RWPE2 (cell line): Measurements from ENCODE around the gene UNC5A.

Source experiments
- ATAC-seq: fragments of 200-7000 bp; cut with Tn5 transposase; 3 replicates; pipeline ENCODE4 v1.9.1; 2021; ENCODE audit warnings: low read depth
- DNase-seq: peaks from one replicate; pipeline ENCODE4 v3.0.0-alpha.2; 2020; ENCODE audit warnings: low spot score
- H3K27ac ChIP-seq: fragments of 450-650 bp; 2 replicates; pipeline ENCODE4 v1.5.1; 2017; ENCODE audit warnings: mild to moderate bottlenecking; ENCODE audit not compliant: poor library complexity, severe bottlenecking
- H3K27me3 ChIP-seq: fragments of 250-450 bp; sonication (Bioruptor Pico); 2 replicates; pipeline ENCODE4 v1.5.1; 2021; ENCODE audit warnings: mild to moderate bottlenecking, moderate library complexity; ENCODE audit not compliant: insufficient read depth, poor library complexity, severe bottlenecking
- H3K36me3 ChIP-seq: fragments of 250-450 bp; sonication (Bioruptor Pico); 2 replicates; pipeline ENCODE4 v1.5.1; 2020; ENCODE audit warnings: low read depth, mild to moderate bottlenecking, moderate library complexity
- H3K4me1 ChIP-seq: fragments of 250-450 bp; sonication (Bioruptor Pico); 2 replicates; pipeline ENCODE4 v1.5.1; 2021; ENCODE audit warnings: mild to moderate bottlenecking, moderate library complexity; ENCODE audit not compliant: insufficient read depth, poor library complexity, severe bottlenecking
- H3K4me3 ChIP-seq: fragments of 250-450 bp; sonication (Bioruptor Pico); 2 replicates; pipeline ENCODE4 v1.5.1; 2021; ENCODE audit warnings: mild to moderate bottlenecking, moderate library complexity; ENCODE audit not compliant: severe bottlenecking
- H3K9me3 ChIP-seq: fragments of 250-450 bp; sonication (Bioruptor Pico); 2 replicates; pipeline ENCODE4 v1.5.1; 2021; ENCODE audit warnings: mild to moderate bottlenecking, moderate library complexity; ENCODE audit not compliant: severe bottlenecking
- CTCF ChIP-seq: fragments of 450-650 bp; IDR thresholded peaks from one replicate; pipeline ENCODE4 v1.5.1; 2017; ENCODE audit warnings: mild to moderate bottlenecking, moderate library complexity; ENCODE audit not compliant: poor library complexity, severe bottlenecking

Gene UNC5A

GRCh38 chr5:176823869-176824412, 13.6 kb downstream of the UNC5A start:
- peak; percentile 26; the same call in 1 of the 3 replicates for ATAC-seq
- no peak for DNase-seq

GRCh38 chr5:176824604-176825003, 14.2 kb downstream of the UNC5A start:
- TF ChIP-seq CTCF = no peak
- Histone ChIP-seq H3K27me3 (no peaks in the 10 kb centered on the region), H3K4me1 (peaks cover 13% of the 10 kb centered on the region), H3K9me3 (no peaks in the 10 kb centered on the region), H3K27ac (no peak overlapping the region), H3K36me3 (no peaks in the 10 kb centered on the region), H3K4me3 (no peak overlapping the region)
- no peak for DNase-seq
- ATAC-seq = no peak

More at GRCh38 chr5:176823869-176824412, 13.6 kb downstream of the UNC5A start:
- Histone ChIP-seq H3K36me3 (no peaks in the 10 kb centered on the region), H3K27me3 (peaks cover 3% of the 10 kb centered on the region), H3K4me3 (no peak overlapping the region), H3K9me3 (no peaks in the 10 kb centered on the region), H3K27ac (no peak overlapping the region), H3K4me1 (peaks cover 13% of the 10 kb centered on the region)
- no peak for TF ChIP-seq CTCF

- DNase-seq (no peak), ATAC-seq (no peak)
- no peaks in the 10 kb centered on the region for H3K9me3 ChIP-seq
- TF ChIP-seq CTCF = no peak
- no peak overlapping the region for H3K4me3 ChIP-seq
- H3K4me1 ChIP-seq = peaks cover 13% of the 10 kb centered on the region
- H3K36me3 ChIP-seq = no peaks in the 10 kb centered on the region
- H3K27ac ChIP-seq = no peak overlapping the region
- no peaks in the 10 kb centered on the region for H3K27me3 ChIP-seq
Measured at GRCh38 chr5:176825234-176825633, 14.9 kb downstream of the UNC5A start.

GRCh38 chr5:176825957-176826356, 15.6 kb downstream of the UNC5A start:
- Histone ChIP-seq H3K27me3 (no peaks in the 10 kb centered on the region), H3K27ac (no peak overlapping the region), H3K4me1 (peaks cover 13% of the 10 kb centered on the region), H3K4me3 (no peak overlapping the region), H3K36me3 (no peaks in the 10 kb centered on the region), H3K9me3 (no peaks in the 10 kb centered on the region)
- ATAC-seq = no peak
- no peak for DNase-seq
- no peak for TF ChIP-seq CTCF

- TF ChIP-seq CTCF = no peak
- H3K27me3 ChIP-seq = peaks cover 8% of the 10 kb centered on the region
- no peaks in the 10 kb centered on the region for H3K36me3 ChIP-seq
Measured at GRCh38 chr5:176827736-176828414, 17.5 kb downstream of the UNC5A start.

More at GRCh38 chr5:176827736-176828414, 17.5 kb downstream of the UNC5A start:
- Histone ChIP-seq H3K9me3 (no peaks in the 10 kb centered on the region), H3K4me1 (no peaks in the 10 kb centered on the region), H3K27ac (no peak overlapping the region), H3K4me3 (no peak overlapping the region)
- ATAC-seq (no peak), DNase-seq (no peak)
